Measurements from ENCODE around the gene RABGEF1. TPM values are rescaled to one million over a fixed set of nuclear protein-coding genes. Genes with fewer than 3 reads are reported as not detected.
"Not testable (repeated sequence)": the region's sequence is repeated elsewhere in the genome, so short reads cannot be mapped to it uniquely, and the experiment has no call there.

The RABGEF1 gene
- total RNA-seq, 4 donors from 2014 or later = 37.2 to 72.4 (median 43.8) TPM

DNA sequence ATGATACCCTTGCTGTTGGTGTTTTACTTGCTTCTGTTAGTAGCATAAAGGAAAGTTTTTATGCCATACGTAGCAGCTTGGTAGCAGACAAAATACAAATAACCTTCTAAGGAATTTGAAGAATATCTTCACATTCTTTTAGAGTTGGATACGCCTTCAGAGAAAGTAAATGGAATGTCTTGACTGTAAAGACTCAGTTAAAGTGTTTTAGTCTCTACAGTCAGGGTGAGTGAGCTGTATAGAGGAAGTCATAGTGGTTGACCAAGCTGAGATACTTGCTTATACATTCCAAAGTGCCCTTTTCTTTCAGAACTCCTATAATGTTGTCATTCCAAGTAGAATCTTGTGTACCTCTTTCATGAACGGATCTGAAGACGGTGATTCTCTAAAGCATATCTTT lies 37.7 kb downstream of the RABGEF1 start:
- H3K9me3 ChIP-seq = no peaks in the 10 kb centered on the region
- 94% methylated on average over 4 of the region's 4 CpGs for WGBS
- no peak overlapping the region for H3K4me3 ChIP-seq
- no peak overlapping the region for H3K27ac ChIP-seq
- no peak for DNase-seq (ENCODE audit: low spot score in 2 of 2)
- H3K36me3 ChIP-seq = peaks cover 84% of the 10 kb centered on the region
- H3K27me3 ChIP-seq = no peaks in the 10 kb centered on the region
- H3K4me1 ChIP-seq = no peaks in the 10 kb centered on the region
- no peak for TF ChIP-seq EP300 (IDR thresholded peaks at IDR 0.05)
- no peak for TF ChIP-seq POLR2A (IDR thresholded peaks at IDR 0.05)
- no peak for TF ChIP-seq CTCF (IDR thresholded peaks at IDR 0.05)
- no peak for TF ChIP-seq POLR2AphosphoS5 (IDR thresholded peaks at IDR 0.05)

GRCh38 chr7:66779669-66780409 lies 39.3 kb downstream of the RABGEF1 start:
- Histone ChIP-seq H3K36me3 (peaks cover 82% of the 10 kb centered on the region), H3K27ac (no peak overlapping the region), H3K4me3 (no peak overlapping the region), H3K4me1 (no peaks in the 10 kb centered on the region), H3K27me3 (no peaks in the 10 kb centered on the region), H3K9me3 (no peaks in the 10 kb centered on the region)
- 81% methylated on average over 5 of the region's 5 CpGs for WGBS
- TF ChIP-seq CTCF (IDR thresholded peaks at IDR 0.05) (no peak), POLR2A (IDR thresholded peaks at IDR 0.05) (no peak), EP300 (IDR thresholded peaks at IDR 0.05) (no peak), POLR2AphosphoS5 (IDR thresholded peaks at IDR 0.05) (no peak)
- DNase-seq (ENCODE audit: low spot score in 2 of 2) = no peak

DNA sequence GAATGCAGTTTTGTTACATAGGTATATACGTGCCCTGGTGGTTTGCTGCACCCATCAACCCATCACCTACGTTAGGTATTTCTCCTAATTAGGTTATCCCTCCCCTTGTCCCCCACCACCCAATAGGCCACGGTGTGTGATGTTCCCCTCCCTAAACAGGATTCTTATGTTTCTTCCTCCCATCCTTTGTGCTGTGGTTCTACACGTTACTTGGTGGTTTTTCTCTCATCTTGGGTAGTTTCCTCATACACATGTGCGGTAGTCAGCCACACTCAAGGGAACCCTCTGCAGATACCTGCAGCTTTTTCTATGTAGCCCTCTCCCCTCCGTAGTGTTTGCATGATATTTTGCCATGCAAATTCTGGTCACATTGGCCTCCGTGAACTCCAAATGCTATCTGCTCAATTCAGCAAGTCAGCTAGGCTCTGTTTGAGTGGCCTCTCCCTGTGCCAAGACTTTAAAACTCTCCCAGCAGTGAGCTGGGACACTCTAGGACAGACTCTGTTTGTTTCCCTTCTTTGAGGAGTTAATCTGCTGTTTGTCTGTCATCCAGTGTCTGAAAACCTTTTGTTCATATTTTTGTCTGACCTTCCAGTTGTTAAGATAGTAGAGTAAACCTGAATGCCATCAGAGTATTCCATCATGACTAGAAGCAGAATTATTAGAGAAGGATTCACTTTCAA lies 41.0 kb downstream of the RABGEF1 start:
- H3K4me3 ChIP-seq = no peak overlapping the region
- H3K36me3 ChIP-seq = peaks cover 82% of the 10 kb centered on the region
- no peaks in the 10 kb centered on the region for H3K27me3 ChIP-seq
- H3K27ac ChIP-seq = no peak overlapping the region
- TF ChIP-seq CTCF (IDR thresholded peaks at IDR 0.05) = no peak
- no peak for TF ChIP-seq EP300 (IDR thresholded peaks at IDR 0.05)
- no peak for TF ChIP-seq POLR2AphosphoS5 (IDR thresholded peaks at IDR 0.05)
- TF ChIP-seq POLR2A (IDR thresholded peaks at IDR 0.05) = no peak
- no peaks in the 10 kb centered on the region for H3K4me1 ChIP-seq
- no peak for DNase-seq (ENCODE audit: low spot score in 2 of 2)
- no peaks in the 10 kb centered on the region for H3K9me3 ChIP-seq
- 91% methylated on average over 7 of the region's 7 CpGs for WGBS

GRCh38 chr7:66782875-66783274 lies 42.3 kb downstream of the RABGEF1 start:
- not testable (repeated sequence) for H3K27ac ChIP-seq
- WGBS = 81% methylated on average over 3 of the region's 3 CpGs
- peaks cover 84% of the 10 kb centered on the region for H3K36me3 ChIP-seq

GRCh38 chr7:66783887-66784595 lies 43.5 kb downstream of the RABGEF1 start:
- H3K27me3 ChIP-seq; DNase-seq (ENCODE audit: low spot score in 2 of 2); H3K27ac ChIP-seq; H3K4me1 ChIP-seq; H3K9me3 ChIP-seq; H3K4me3 ChIP-seq: not testable (repeated sequence)
- WGBS = 100% methylated on average over 1 of the region's 1 CpG
- H3K36me3 ChIP-seq = peaks cover 81% of the 10 kb centered on the region

More at GRCh38 chr7:66782875-66783274, 42.3 kb downstream of the RABGEF1 start:
- H3K4me1 ChIP-seq; H3K4me3 ChIP-seq; H3K27me3 ChIP-seq; DNase-seq (ENCODE audit: low spot score in 2 of 2); H3K9me3 ChIP-seq: not testable (repeated sequence)

DNA sequence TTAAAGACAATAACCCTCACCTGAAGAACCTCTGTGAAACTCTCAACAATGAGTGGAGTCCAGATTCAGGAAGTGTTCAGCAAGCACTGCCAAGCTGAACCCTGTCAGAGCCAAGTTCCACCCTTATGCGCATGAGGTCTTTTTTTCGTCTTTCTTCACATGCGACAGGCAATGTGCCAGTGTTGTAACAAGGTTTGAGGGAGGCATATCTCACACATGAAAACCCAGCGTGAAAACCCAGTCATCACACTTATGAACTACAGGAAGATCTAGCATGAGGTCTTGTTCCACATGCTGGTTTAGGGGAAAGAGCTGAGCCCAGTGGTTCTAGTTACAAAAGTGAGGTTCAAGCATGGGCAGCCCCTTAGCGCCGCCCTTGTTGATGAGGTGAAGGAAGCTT lies 49.7 kb downstream of the RABGEF1 start:
- Histone ChIP-seq H3K36me3 (peaks cover 80% of the 10 kb centered on the region), H3K4me1 (no peaks in the 10 kb centered on the region), H3K4me3 (no peak overlapping the region), H3K27ac (peak overlapping the region; percentile 42), H3K27me3 (no peaks in the 10 kb centered on the region), H3K9me3 (no peaks in the 10 kb centered on the region)
- no peak for DNase-seq (ENCODE audit: low spot score in 2 of 2)
- TF ChIP-seq POLR2A (IDR thresholded peaks at IDR 0.05) = no peak
- no peak for TF ChIP-seq EP300 (IDR thresholded peaks at IDR 0.05)
- TF ChIP-seq POLR2AphosphoS5 (IDR thresholded peaks at IDR 0.05) = no peak
- no peak for TF ChIP-seq CTCF (IDR thresholded peaks at IDR 0.05)
- 78% methylated on average over 6 of the region's 6 CpGs for WGBS
